Adipose tissue (tissue), 3 donors: ENCODE data around the gene REST. TPM values are rescaled to one million over a fixed set of nuclear protein-coding genes. Genes with fewer than 3 reads are reported as not detected.

ENCODE experiments used
- polyA plus RNA-seq, 3 donors: library from polyadenylated mRNA; stranded (reverse); fragments of 200-250 nt; gene quantifications; one replicate each; pipeline ENCODE4 v1.2.3, GENCODE V29; 2013
- donor health status: healthy with polysubstance abuse.
- donor health status: Bipolar disorder and iron deficiency.
- donor health status: healthy.

REST gene
- polyA plus RNA-seq, 3 donors: 3.3 to 6.0 (median 5.6) TPM

Other genes starting within 250 kb of the REST start
- 1 to 10 TPM; 3.7 to 5.6 (median 4.5) TPM for gene HOPX, start 226.6 kb upstream of the REST start, polyA plus RNA-seq
- gene SPINK2, start 86.2 kb upstream of the REST start, polyA plus RNA-seq: 1 to 10 TPM in 1 of 3 donors, under 1 TPM in 2; 0.13 to 1.2 (median 0.65) TPM
- 10 to 100 TPM in 2 of 3 donors, 1 to 10 TPM in 1; 9.3 to 21.9 (median 12.7) TPM for gene NOA1, start 69.7 kb downstream of the REST start, polyA plus RNA-seq
- 10 to 100 TPM; 18.7 to 33.5 (median 28.8) TPM for gene POLR2B, start 71.0 kb downstream of the REST start, polyA plus RNA-seq
- gene IGFBP7, start 202.5 kb downstream of the REST start, polyA plus RNA-seq: 100 to 1,000 TPM; 153 to 699 (median 661) TPM